Liver (tissue), 3 donors: ENCODE data around the gene EMC1.

Source experiments
- GABPA ChIP-seq, 2 donors: IDR thresholded peaks in 1 of 2; conservative IDR thresholded peaks in 1 of 2; 2 replicates each; pipeline ENCODE4 v1.6.1; 2016; ENCODE audit warnings: antibody characterized with exemption in 2 of 2, mild to moderate bottlenecking in 1 of 2, moderate library complexity in 1 of 2
- TF ChIP-seq, protein P1 (sequence below): fragments of 150-350 bp; IDR thresholded peaks from 2 replicates; pipeline ENCODE4 v1.5.1; 2017; ENCODE audit warnings: improper control_type of control experiment, low read depth, low read length; ENCODE audit not compliant: missing input control
- donor health status: healthy.
- donor health status: healthy.

GRCh38 chr1:19205403-19205802, 45.9 kb downstream of the EMC1 start:
- no peak for TF ChIP-seq GABPA (IDR thresholded peaks at IDR 0.05 in 1 of 2, conservative IDR thresholded peaks at IDR 0.05 in 1 of 2)
- TF ChIP-seq, protein P1, sequence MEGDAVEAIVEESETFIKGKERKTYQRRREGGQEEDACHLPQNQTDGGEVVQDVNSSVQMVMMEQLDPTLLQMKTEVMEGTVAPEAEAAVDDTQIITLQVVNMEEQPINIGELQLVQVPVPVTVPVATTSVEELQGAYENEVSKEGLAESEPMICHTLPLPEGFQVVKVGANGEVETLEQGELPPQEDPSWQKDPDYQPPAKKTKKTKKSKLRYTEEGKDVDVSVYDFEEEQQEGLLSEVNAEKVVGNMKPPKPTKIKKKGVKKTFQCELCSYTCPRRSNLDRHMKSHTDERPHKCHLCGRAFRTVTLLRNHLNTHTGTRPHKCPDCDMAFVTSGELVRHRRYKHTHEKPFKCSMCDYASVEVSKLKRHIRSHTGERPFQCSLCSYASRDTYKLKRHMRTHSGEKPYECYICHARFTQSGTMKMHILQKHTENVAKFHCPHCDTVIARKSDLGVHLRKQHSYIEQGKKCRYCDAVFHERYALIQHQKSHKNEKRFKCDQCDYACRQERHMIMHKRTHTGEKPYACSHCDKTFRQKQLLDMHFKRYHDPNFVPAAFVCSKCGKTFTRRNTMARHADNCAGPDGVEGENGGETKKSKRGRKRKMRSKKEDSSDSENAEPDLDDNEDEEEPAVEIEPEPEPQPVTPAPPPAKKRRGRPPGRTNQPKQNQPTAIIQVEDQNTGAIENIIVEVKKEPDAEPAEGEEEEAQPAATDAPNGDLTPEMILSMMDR: no peak
